ENCODE measurements around the gene ZP1.
"Not testable (repeated sequence)": the region's sequence is repeated elsewhere in the genome, so short reads cannot be mapped to it uniquely, and the experiment has no call there.

Gene ZP1

DNA sequence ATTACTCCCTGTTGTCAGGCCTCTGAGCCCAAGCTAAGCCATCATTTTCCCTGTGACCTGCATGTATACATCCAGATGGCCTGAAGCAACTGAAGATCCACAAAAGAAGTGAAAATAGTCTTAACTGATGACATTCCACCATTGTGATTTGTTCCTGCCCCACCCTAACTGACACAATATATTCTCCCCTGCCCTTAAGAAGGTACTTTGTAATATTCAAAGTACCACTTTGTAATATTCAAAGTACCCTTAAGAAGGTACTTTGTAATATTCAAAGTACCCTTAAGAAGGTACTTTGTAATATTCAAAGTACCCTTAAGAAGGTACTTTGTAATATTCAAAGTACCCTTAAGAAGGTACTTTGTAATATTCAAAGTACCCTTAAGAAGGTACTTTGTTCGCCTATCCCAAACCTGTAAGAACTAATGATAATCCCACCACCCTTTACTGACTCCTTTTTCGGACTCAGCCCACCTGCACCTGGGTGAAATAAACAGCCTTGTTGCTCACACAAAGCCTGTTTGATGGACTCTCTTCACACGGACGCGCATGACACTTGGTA, 43.5 kb upstream of the ZP1 start:
- not testable (repeated sequence) for H2AFZ ChIP-seq (ENCODE audit: low read depth, low read length); H3K4me3 ChIP-seq (ENCODE audit: insufficient read depth in 1 of 2, low read depth in 1 of 2, low read length in 2 of 2); H3K4ac ChIP-seq (ENCODE audit: low read depth in 1 of 2, low read length in 2 of 2); H2BK5ac ChIP-seq (ENCODE audit: low read depth, low read length, poor library complexity, severe bottlenecking); H2BK120ac ChIP-seq (ENCODE audit: low read depth, low read length); H3K23ac ChIP-seq (ENCODE audit: low read length in 2 of 2); H3K9me3 ChIP-seq (ENCODE audit: control insufficient read depth, low read length); H2BK12ac ChIP-seq (ENCODE audit: low read length in 2 of 2); H4K91ac ChIP-seq (ENCODE audit: low read length); H3K14ac ChIP-seq (ENCODE audit: low read length in 2 of 2); H4K8ac ChIP-seq (ENCODE audit: low read length); H3K36me3 ChIP-seq (ENCODE audit: control insufficient read depth in 1 of 2, insufficient read depth in 2 of 2, low read depth in 1 of 2, low read length in 2 of 2); H3K4me1 ChIP-seq (ENCODE audit: control insufficient read depth, insufficient read depth, low read depth, low read length); H3K79me1 ChIP-seq (replicated peaks; ENCODE audit: low read length, poor library complexity, severe bottlenecking); DNase-seq; H2BK15ac ChIP-seq (ENCODE audit: low read depth, poor library complexity, severe bottlenecking); H3K18ac ChIP-seq (ENCODE audit: low read depth in 1 of 2, low read length in 2 of 2); H3K4me2 ChIP-seq (ENCODE audit: low read length, poor library complexity, severe bottlenecking); H2AK5ac ChIP-seq (ENCODE audit: low read length, severe bottlenecking); H3K9ac ChIP-seq (ENCODE audit: low read length); H3K27ac ChIP-seq (ENCODE audit: low read length, poor library complexity, severe bottlenecking)
- WGBS = 93% methylated on average over 5 of the region's 5 CpGs
- H3K27me3 ChIP-seq (ENCODE audit: control insufficient read depth in 1 of 2, insufficient read depth in 1 of 2, low read length in 2 of 2) = peaks cover 5 to 58% of the 10 kb centered on the region in 2 experiments

DNA sequence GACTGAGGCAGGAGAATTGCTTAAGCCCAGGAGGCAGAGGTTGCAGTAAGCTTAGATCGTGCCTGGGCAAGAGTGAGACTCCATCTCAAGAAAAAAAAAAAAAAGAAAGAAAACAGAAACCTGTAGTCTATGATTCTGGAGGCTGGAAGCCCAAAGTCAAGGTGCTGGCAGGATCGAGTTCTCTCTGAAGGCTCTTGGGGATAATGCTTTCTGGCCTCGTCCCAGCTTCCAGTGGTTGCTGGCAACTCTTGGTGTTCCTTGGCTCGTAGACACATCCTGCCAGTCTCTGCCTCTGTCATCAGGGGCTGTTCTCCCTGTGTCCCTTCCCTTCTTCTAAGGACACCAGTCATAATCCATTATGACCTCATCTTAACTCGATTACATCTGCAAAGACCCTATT, 42.2 kb upstream of the ZP1 start:
- Histone ChIP-seq H3K27me3 (ENCODE audit: control insufficient read depth in 1 of 2, insufficient read depth in 1 of 2, low read length in 2 of 2) (peaks cover 5 to 61% of the 10 kb centered on the region in 2 experiments), H3K36me3 (ENCODE audit: control insufficient read depth in 1 of 2, insufficient read depth in 2 of 2, low read depth in 1 of 2, low read length in 2 of 2) (no peaks in the 10 kb centered on the region), H3K18ac (ENCODE audit: low read depth in 1 of 2, low read length in 2 of 2) (no peak overlapping the region), H3K4me3 (ENCODE audit: insufficient read depth in 1 of 2, low read depth in 1 of 2, low read length in 2 of 2) (no peak overlapping the region), H2BK5ac (ENCODE audit: low read depth, low read length, poor library complexity, severe bottlenecking) (no peak overlapping the region), H4K91ac (ENCODE audit: low read length) (no peak overlapping the region), H3K14ac (ENCODE audit: low read length in 2 of 2) (no peak overlapping the region), H3K4ac (ENCODE audit: low read depth in 1 of 2, low read length in 2 of 2) (no peak overlapping the region), H3K4me1 (ENCODE audit: control insufficient read depth, insufficient read depth, low read depth, low read length) (no peaks in the 10 kb centered on the region), H3K79me1 (replicated peaks; ENCODE audit: low read length, poor library complexity, severe bottlenecking) (no peaks in the 10 kb centered on the region), H3K9ac (ENCODE audit: low read length) (no peak overlapping the region), H2BK120ac (ENCODE audit: low read depth, low read length) (no peak overlapping the region), H3K4me2 (ENCODE audit: low read length, poor library complexity, severe bottlenecking) (no peak overlapping the region), H2BK12ac (ENCODE audit: low read length in 2 of 2) (no peak overlapping the region), H2BK15ac (ENCODE audit: low read depth, poor library complexity, severe bottlenecking) (no peak overlapping the region), H3K23ac (ENCODE audit: low read length in 2 of 2) (no peak overlapping the region), H2AFZ (ENCODE audit: low read depth, low read length) (no peak overlapping the region), H2AK5ac (ENCODE audit: low read length, severe bottlenecking) (no peak overlapping the region), H4K8ac (ENCODE audit: low read length) (no peak overlapping the region), H3K9me3 (ENCODE audit: control insufficient read depth, low read length) (no peaks in the 10 kb centered on the region), H3K27ac (ENCODE audit: low read length, poor library complexity, severe bottlenecking) (no peak overlapping the region)
- DNase-seq = no peak
- 80% methylated on average over 5 of the region's 5 CpGs for WGBS

DNA sequence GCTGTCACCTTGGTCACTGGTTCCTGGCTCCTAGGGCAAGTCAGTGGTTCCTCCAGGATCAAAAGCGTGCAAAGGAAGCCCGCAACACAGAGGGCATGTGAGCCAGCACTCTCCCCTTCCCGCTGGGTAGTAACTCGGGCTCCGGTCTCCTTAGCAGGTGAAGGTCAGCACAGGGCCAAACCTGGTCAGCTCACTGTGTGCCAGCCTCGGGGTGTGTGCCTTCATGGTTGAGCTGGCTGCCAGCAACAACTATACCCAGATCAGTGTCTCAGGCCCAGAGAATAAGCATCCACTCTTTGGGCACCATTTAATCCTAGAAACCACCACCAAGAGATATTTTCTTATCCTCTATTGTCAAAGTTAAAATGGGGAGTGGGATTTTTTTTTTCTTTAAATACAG, 41.6 kb upstream of the ZP1 start:
- DNase-seq = no peak
- Histone ChIP-seq H3K4me2 (ENCODE audit: low read length, poor library complexity, severe bottlenecking) (no peak overlapping the region), H2BK5ac (ENCODE audit: low read depth, low read length, poor library complexity, severe bottlenecking) (no peak overlapping the region), H2AK5ac (ENCODE audit: low read length, severe bottlenecking) (no peak overlapping the region), H3K23ac (ENCODE audit: low read length in 2 of 2) (no peak overlapping the region), H3K27ac (ENCODE audit: low read length, poor library complexity, severe bottlenecking) (no peak overlapping the region), H2BK12ac (ENCODE audit: low read length in 2 of 2) (no peak overlapping the region), H3K27me3 (ENCODE audit: control insufficient read depth in 1 of 2, insufficient read depth in 1 of 2, low read length in 2 of 2) (peaks cover 0 to 55% of the 10 kb centered on the region in 2 experiments), H3K36me3 (ENCODE audit: control insufficient read depth in 1 of 2, insufficient read depth in 2 of 2, low read depth in 1 of 2, low read length in 2 of 2) (no peaks in the 10 kb centered on the region), H3K14ac (ENCODE audit: low read length in 2 of 2) (no peak overlapping the region), H2BK15ac (ENCODE audit: low read depth, poor library complexity, severe bottlenecking) (no peak overlapping the region), H4K91ac (ENCODE audit: low read length) (no peak overlapping the region), H3K4ac (ENCODE audit: low read depth in 1 of 2, low read length in 2 of 2) (no peak overlapping the region), H3K79me1 (replicated peaks; ENCODE audit: low read length, poor library complexity, severe bottlenecking) (no peaks in the 10 kb centered on the region), H3K9me3 (ENCODE audit: control insufficient read depth, low read length) (no peaks in the 10 kb centered on the region), H3K18ac (ENCODE audit: low read depth in 1 of 2, low read length in 2 of 2) (no peak overlapping the region), H3K4me1 (ENCODE audit: control insufficient read depth, insufficient read depth, low read depth, low read length) (no peaks in the 10 kb centered on the region), H3K9ac (ENCODE audit: low read length) (no peak overlapping the region), H2AFZ (ENCODE audit: low read depth, low read length) (no peak overlapping the region), H3K4me3 (ENCODE audit: insufficient read depth in 1 of 2, low read depth in 1 of 2, low read length in 2 of 2) (no peak overlapping the region), H4K8ac (ENCODE audit: low read length) (no peak overlapping the region), H2BK120ac (ENCODE audit: low read depth, low read length) (no peak overlapping the region)
- 65% methylated on average over 6 of the region's 6 CpGs for WGBS

DNA sequence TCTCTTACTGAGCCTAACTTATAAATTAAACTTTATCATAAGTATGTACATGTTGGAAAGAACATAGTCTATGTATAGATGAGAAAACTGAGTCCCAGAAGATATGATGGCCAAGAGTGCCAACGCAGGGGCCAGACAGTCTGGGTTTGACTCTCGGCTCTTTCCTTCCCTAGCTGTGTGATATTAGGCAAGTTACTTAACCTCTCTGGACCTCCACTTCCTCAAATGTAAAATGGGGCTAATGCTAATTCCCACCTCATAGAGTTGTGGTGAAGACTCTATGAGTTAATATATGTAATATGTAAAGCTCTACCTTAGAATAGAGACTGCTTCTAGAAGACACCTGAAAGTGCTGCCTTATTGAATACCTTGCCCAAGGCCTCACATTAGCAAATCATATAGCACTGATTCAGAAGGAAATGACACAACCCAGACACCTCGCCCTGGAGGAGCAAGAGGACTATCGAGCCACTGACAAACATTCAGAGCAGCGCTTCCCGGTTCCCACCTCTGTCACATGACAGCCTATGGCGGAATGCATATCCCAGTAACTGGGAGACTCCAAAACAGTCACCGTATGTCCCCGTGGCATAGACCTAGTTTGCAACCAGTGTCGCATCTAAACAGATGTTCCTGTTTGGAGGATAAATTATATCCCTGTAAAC, 36.7 kb upstream of the ZP1 start:
- Histone ChIP-seq H3K4ac (ENCODE audit: low read depth in 1 of 2, low read length in 2 of 2) (no peak overlapping the region), H3K27ac (ENCODE audit: low read length, poor library complexity, severe bottlenecking) (no peak overlapping the region), H3K18ac (ENCODE audit: low read depth in 1 of 2, low read length in 2 of 2) (no peak overlapping the region), H3K4me2 (ENCODE audit: low read length, poor library complexity, severe bottlenecking) (no peak overlapping the region), H3K36me3 (ENCODE audit: control insufficient read depth in 1 of 2, insufficient read depth in 2 of 2, low read depth in 1 of 2, low read length in 2 of 2) (no peaks in the 10 kb centered on the region), H2AK5ac (ENCODE audit: low read length, severe bottlenecking) (no peak overlapping the region), H3K4me1 (ENCODE audit: control insufficient read depth, insufficient read depth, low read depth, low read length) (peaks cover 6% of the 10 kb centered on the region), H2BK5ac (ENCODE audit: low read depth, low read length, poor library complexity, severe bottlenecking) (no peak overlapping the region), H3K9ac (ENCODE audit: low read length) (peak overlapping the region; percentile 4), H3K23ac (ENCODE audit: low read length in 2 of 2) (no peak overlapping the region), H2BK12ac (ENCODE audit: low read length in 2 of 2) (no peak overlapping the region), H4K8ac (ENCODE audit: low read length) (no peak overlapping the region), H3K27me3 (ENCODE audit: control insufficient read depth in 1 of 2, insufficient read depth in 1 of 2, low read length in 2 of 2) (peaks cover 0 to 34% of the 10 kb centered on the region in 2 experiments), H3K14ac (ENCODE audit: low read length in 2 of 2) (no peak overlapping the region), H2BK15ac (ENCODE audit: low read depth, poor library complexity, severe bottlenecking) (no peak overlapping the region), H3K4me3 (ENCODE audit: insufficient read depth in 1 of 2, low read depth in 1 of 2, low read length in 2 of 2) (no peak overlapping the region), H3K9me3 (ENCODE audit: control insufficient read depth, low read length) (no peaks in the 10 kb centered on the region), H2AFZ (ENCODE audit: low read depth, low read length) (no peak overlapping the region), H4K91ac (ENCODE audit: low read length) (no peak overlapping the region), H2BK120ac (ENCODE audit: low read depth, low read length) (no peak overlapping the region), H3K79me1 (replicated peaks; ENCODE audit: low read length, poor library complexity, severe bottlenecking) (no peaks in the 10 kb centered on the region)
- DNase-seq = no peak
- 34% methylated on average over 9 of the region's 10 CpGs for WGBS
